GM23338 (cell line): ENCODE results near the gene LAPTM5.

Experiments
- CREB1 ChIP-seq: fragments of 250-450 bp; sonication (Bioruptor Pico); IDR thresholded peaks from 2 replicates; pipeline ENCODE4 v1.5.0; 2020; ENCODE audit warnings: low read depth, mild to moderate bottlenecking, moderate library complexity
- CTCF ChIP-seq, 2 experiments: fragments of 200-600 bp in 1 of 2; sonication (generic) in 1 of 2; conservative IDR thresholded peaks; 2 replicates each; pipeline versions ENCODE4 v1.5.1 to v1.6.1; 2016 to 2017; ENCODE audit warnings: antibody characterized with exemption in 2 of 2, low read depth in 2 of 2, mild to moderate bottlenecking in 2 of 2, moderate library complexity in 1 of 2
- EZH2 ChIP-seq: fragments of 200-600 bp; sonication (generic); IDR thresholded peaks from one replicate; pipeline ENCODE4 v1.8.0; 2017; ENCODE audit warnings: antibody characterized with exemption, mild to moderate bottlenecking, low read depth; ENCODE audit not compliant: unreplicated experiment
- EZH2phosphoT487 ChIP-seq: fragments of 200-600 bp; sonication (generic); IDR thresholded peaks from one replicate; pipeline ENCODE4 v1.8.1; 2018; ENCODE audit warnings: antibody characterized with exemption; ENCODE audit not compliant: unreplicated experiment
- POLR2AphosphoS5 ChIP-seq: IDR thresholded peaks from 2 replicates; pipeline ENCODE4 v1.6.1; 2016; ENCODE audit warnings: antibody characterized with exemption, low read depth
- TF ChIP-seq, protein P1 (sequence below): IDR thresholded peaks from 2 replicates; pipeline ENCODE4 v1.6.1; 2016; ENCODE audit warnings: antibody characterized with exemption
- TF ChIP-seq, protein P2 (sequence below): IDR thresholded peaks from one replicate; pipeline ENCODE4 v1.6.1; 2018; ENCODE audit warnings: antibody characterized with exemption; ENCODE audit not compliant: unreplicated experiment

GRCh38 chr1:30693366-30693765, 64.2 kb downstream of the LAPTM5 start:
- TF ChIP-seq CTCF (conservative IDR thresholded peaks at IDR 0.05; ENCODE audit: low read depth in 2 of 2) (no peak), CREB1 (CRISPR knock-in tag) (no peak), EZH2 (no peak), POLR2AphosphoS5 (no peak), EZH2phosphoT487 (no peak)
- TF ChIP-seq, protein P1, sequence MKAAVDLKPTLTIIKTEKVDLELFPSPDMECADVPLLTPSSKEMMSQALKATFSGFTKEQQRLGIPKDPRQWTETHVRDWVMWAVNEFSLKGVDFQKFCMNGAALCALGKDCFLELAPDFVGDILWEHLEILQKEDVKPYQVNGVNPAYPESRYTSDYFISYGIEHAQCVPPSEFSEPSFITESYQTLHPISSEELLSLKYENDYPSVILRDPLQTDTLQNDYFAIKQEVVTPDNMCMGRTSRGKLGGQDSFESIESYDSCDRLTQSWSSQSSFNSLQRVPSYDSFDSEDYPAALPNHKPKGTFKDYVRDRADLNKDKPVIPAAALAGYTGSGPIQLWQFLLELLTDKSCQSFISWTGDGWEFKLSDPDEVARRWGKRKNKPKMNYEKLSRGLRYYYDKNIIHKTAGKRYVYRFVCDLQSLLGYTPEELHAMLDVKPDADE: no peak
- TF ChIP-seq, protein P2, sequence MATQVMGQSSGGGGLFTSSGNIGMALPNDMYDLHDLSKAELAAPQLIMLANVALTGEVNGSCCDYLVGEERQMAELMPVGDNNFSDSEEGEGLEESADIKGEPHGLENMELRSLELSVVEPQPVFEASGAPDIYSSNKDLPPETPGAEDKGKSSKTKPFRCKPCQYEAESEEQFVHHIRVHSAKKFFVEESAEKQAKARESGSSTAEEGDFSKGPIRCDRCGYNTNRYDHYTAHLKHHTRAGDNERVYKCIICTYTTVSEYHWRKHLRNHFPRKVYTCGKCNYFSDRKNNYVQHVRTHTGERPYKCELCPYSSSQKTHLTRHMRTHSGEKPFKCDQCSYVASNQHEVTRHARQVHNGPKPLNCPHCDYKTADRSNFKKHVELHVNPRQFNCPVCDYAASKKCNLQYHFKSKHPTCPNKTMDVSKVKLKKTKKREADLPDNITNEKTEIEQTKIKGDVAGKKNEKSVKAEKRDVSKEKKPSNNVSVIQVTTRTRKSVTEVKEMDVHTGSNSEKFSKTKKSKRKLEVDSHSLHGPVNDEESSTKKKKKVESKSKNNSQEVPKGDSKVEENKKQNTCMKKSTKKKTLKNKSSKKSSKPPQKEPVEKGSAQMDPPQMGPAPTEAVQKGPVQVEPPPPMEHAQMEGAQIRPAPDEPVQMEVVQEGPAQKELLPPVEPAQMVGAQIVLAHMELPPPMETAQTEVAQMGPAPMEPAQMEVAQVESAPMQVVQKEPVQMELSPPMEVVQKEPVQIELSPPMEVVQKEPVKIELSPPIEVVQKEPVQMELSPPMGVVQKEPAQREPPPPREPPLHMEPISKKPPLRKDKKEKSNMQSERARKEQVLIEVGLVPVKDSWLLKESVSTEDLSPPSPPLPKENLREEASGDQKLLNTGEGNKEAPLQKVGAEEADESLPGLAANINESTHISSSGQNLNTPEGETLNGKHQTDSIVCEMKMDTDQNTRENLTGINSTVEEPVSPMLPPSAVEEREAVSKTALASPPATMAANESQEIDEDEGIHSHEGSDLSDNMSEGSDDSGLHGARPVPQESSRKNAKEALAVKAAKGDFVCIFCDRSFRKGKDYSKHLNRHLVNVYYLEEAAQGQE: no peak
